ENCODE measurements around the gene GNB1L. TPM values are rescaled to one million over a fixed set of nuclear protein-coding genes. Genes with fewer than 3 reads are reported as not detected.

GNB1L gene
- total and polyA plus RNA-seq, 2 of the 13 experiments (the other 11 are each of a cell fraction or from before 2014, with no cell fraction given), result 2.5 to 7.4 TPM

GRCh38 chr22:19854778-19855503, at the start of gene GNB1L, which contains the start of gene RTL10 (continued):
- TF ChIP-seq NR2F1 (CRISPR knock-in tag; IDR thresholded peaks at IDR 0.05), result no peak
- peak; percentile 97; the same call in 1 of the 2 replicates for TF ChIP-seq SAFB2 (CRISPR knock-in tag; IDR thresholded peaks at IDR 0.05; ENCODE audit: borderline replicate concordance, low read depth)

- H3K79me2 ChIP-seq (ENCODE audit: insufficient read depth, low read length), result no peaks in the 10 kb centered on the region
- peaks cover 42% of the 10 kb centered on the region for H3K4me1 ChIP-seq (ENCODE audit: insufficient read depth, low read length)
- H2AFZ ChIP-seq (ENCODE audit: low read length), result no peak overlapping the region
- in situ Hi-C loops (cut with HindIII; ENCODE audit: extremely low pct_ligation_motif_present, low pct_unique_long_range_greater_than_20kb), result loop anchor here (5.0 kb wide), 2 partner anchors 52 to 172 kb away; partner anchors contain the start of genes GNB1L and RTL10
- DNase-seq (ENCODE audit: low spot score) (no peak), FAIRE-seq (no peak), ATAC-seq (no peak)
- intact Hi-C loops (cut with micrococcal nuclease; ENCODE audit: unreplicated experiment), result no loop called here
- no peak overlapping the region for H3K4me3 ChIP-seq (replicated peaks in 1 of 3; ENCODE audit: insufficient read depth in 1 of 3, low read depth in 2 of 3, low read length in 3 of 3)
- H4K20me1 ChIP-seq (ENCODE audit: insufficient read depth, low read length), result no peaks in the 10 kb centered on the region
- POLR2A ChIA-PET, result no interaction called here
- TF ChIP-seq ZNF318 (CRISPR knock-in tag; IDR thresholded peaks at IDR 0.05) (no peak), ZBTB21 (CRISPR knock-in tag; IDR thresholded peaks at IDR 0.05) (no peak), PCBP1 (IDR thresholded peaks at IDR 0.05; ENCODE audit: borderline replicate concordance, low read depth, low read length) (no peak), ZNF629 (CRISPR knock-in tag; conservative IDR thresholded peaks at IDR 0.05) (no peak), POLR2G (IDR thresholded peaks at IDR 0.05; ENCODE audit: low read depth, low read length) (no peak), HNRNPL (IDR thresholded peaks at IDR 0.05; ENCODE audit: low read depth, low read length) (0 out of 2 replicates have a peak, but pooled peaks have one; percentile 25)
- CTCF ChIA-PET (ENCODE audit: low intra/inter-chr PET ratio, low total read pairs), result no interaction called here
- no peak overlapping the region for H3K27ac ChIP-seq (ENCODE audit: extremely low read length, insufficient read depth, low read length)
- no TSS peak for BruUV-seq (replicated peaks)
- no peaks in the 10 kb centered on the region for H3K9me3 ChIP-seq (ENCODE audit: low read length)
- H3K9ac ChIP-seq (ENCODE audit: insufficient read depth, low read depth, low read length), result no peak overlapping the region
- WGBS (ENCODE audit: low lambda C conversion rate), result 100% methylated on average over 6 of the region's 16 CpGs
- H3K4me2 ChIP-seq (ENCODE audit: low read depth, low read length), result no peak overlapping the region
- no peaks in the 10 kb centered on the region for H3K27me3 ChIP-seq (ENCODE audit: control insufficient read depth in 1 of 2, insufficient read depth in 2 of 2, low read length in 2 of 2)
- no peaks in the 10 kb centered on the region; a peak in 3 of 5 replicates for H3K36me3 ChIP-seq (replicated peaks in 1 of 2; ENCODE audit: control insufficient read depth in 1 of 2, insufficient read depth in 2 of 2, low read length in 2 of 2)
Observed at GRCh38 chr22:19904174-19904856, 49.6 kb upstream of the GNB1L start.

Data from HepG2 (cell line).